Activated naive CD4-positive, alpha-beta T cell treated with anti-CD3 and anti-CD28 coated beads, Interleukin-2, amount 10 ng/mL, durations not matched to agents 5 hours and 36 hours (primary cell): ENCODE data around the gene TMCO5A. TPM values are rescaled to one million over a fixed set of nuclear protein-coding genes. Genes with fewer than 3 reads are reported as not detected.

Source experiments
- total RNA-seq, 2 experiments: library from RNA; stranded (reverse); gene quantifications; one replicate each; pipeline ENCODE4 v1.2.3, GENCODE V29; 2021

TMCO5A gene
- total RNA-seq, result not detected

DNA sequence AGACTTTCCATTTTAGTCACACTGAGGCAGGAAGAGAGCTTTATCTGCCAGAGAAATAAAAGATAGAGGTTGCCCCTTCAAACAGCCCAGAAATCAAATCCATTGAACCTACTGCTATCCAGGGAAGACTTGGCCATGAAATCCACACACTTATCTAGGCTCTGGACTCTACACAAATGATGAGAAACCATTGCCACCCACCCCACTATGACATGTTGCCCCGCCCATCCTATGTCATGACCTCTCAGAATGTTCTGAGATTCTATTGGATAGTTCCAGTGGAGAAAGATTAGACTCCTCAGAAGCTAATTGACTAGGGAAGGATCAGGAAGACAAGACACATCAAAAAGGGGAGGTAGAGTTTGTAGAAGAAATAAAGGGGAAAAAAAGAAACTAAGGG is at the start of gene TMCO5A:
Gene TMCO5A, plus strand, starts transcription at position 301 of the 400 bp plus-strand sequence. CDS start 1,684 bp downstream, outside the sequence.

